Raji (cell line): Measurements from ENCODE around the gene HVCN1.

Experiments used
- POLR2A ChIP-seq: IDR thresholded peaks from 2 replicates; pipeline ENCODE4 v1.6.1; 2011; ENCODE audit warnings: low read depth, low read length, control low read depth; ENCODE audit not compliant: insufficient read depth

The HVCN1 gene

DNA sequence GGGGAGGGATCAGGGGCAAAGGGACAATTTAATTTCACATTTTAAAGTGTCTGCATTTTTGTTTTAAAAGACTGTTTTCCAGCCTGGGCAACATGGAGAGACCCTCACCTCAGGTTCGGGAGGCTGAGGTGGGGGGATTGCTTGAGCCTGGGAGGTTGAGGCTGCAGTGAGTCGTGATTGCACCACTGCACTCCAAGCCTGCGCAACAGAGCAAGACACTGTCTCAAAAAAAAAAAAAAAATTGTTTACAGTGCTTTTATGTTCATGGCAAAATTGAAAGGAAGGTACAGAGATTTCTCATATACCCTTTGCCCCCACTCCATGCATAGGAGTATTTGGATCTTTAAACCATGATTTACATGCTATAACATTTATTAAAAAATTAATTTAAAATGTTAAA lies 16.4 kb upstream of the HVCN1 start:
- no peak for TF ChIP-seq POLR2A

DNA sequence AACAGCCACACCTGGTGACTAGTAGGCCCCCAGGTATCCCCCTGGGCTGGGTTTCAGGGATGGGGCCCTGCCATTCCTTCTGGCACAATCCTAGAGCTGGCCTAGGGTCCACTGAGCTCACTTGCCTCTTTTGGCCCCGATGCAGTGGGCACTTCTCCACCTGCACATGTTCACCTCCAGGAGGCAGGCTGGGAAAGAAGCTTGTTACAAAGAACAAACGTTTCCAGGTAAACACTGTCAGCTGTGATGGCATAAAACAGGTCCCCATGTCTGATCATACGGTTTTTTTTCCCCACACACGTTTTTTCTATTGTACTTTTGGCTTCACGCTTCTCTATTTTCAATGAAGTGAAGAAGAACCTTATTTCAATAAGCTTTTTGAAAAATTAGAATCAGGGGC lies 15.8 kb upstream of the HVCN1 start:
- TF ChIP-seq POLR2A: no peak

DNA sequence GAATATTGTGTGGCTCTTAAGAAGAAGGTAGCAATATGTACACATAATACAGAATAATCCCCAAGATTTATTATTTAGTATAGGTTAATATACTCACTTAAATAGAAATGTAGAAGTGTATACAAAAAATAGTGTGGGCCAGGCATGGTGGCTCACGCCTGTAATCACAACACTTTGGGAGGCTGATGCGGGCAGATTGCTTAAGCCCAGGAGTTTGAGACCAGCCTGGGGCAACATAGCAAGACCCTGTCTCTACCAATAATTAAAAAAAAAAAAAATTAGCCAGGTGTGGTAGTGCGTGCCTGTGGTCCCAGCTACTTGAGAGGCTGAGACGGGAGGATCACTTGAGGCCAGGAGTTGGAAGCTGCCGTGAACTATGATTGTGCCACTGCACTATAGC lies 15.3 kb upstream of the HVCN1 start:
- no peak for TF ChIP-seq POLR2A

DNA sequence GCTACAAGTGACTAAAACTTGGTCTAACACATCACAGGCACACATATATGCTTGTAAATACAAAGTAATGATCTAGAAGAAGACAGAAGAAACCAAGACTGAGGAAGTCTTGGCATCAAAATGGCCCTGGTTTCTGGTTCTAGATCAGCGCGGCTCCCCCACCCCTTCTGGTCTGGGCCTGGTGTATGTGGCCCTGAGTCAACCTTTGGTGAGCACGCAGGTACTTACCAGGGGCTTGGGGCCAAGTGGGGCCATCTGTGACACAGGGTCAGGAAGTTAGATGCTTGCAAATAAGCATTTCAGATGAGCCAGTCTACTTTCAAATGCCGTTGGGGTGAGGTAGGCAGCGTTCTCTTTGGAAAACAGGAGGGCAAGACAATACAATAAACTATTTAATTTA lies 13.2 kb upstream of the HVCN1 start:
- no peak for TF ChIP-seq POLR2A

DNA sequence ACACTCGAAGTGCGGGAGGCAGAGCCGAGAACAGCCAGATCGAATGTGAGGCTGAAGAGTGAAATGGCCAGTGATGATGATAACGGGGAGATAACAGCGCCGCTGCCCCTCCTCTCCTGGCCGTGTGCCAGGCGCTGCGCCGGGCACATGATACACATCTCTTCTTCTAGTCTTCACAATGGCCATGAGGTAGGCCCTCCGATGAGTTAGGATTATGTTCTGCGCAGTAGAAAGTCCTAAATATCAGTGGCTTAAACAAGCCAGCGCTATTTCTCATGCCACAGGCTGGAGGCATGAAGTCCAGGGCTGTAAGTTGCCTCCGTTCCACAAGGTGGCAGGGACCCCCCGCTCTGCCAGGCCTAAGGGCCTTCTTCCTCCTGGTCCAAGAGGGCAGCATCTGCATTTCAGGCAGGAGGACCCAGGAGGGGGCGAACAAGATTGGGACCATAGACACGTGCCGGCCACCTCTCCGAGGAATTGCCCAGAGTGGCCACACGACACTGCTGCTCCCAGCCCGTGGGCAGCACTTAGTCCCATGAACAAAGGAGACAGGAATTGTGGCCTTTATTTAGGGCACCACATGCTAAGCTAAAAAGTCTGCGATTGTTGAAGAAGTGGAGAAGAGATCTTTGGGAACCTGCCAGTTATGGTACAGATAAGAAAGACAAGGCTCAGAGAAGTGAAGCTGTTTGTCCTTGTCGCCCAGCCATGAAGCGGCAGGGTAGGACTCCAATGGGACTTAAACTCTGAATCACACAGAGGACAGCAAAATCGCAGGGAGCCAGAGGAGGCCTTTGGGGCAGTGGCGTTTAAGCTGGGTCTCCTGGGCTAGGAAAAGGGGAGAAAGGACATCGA lies 10.9 kb upstream of the HVCN1 start:
- no peak for TF ChIP-seq POLR2A

- no peak for TF ChIP-seq POLR2A
Measured at GRCh38 chr12:110698171-110698902, 9.4 kb upstream of the HVCN1 start.

- no peak for TF ChIP-seq POLR2A
Measured at GRCh38 chr12:110697236-110697635, 8.3 kb upstream of the HVCN1 start.

DNA sequence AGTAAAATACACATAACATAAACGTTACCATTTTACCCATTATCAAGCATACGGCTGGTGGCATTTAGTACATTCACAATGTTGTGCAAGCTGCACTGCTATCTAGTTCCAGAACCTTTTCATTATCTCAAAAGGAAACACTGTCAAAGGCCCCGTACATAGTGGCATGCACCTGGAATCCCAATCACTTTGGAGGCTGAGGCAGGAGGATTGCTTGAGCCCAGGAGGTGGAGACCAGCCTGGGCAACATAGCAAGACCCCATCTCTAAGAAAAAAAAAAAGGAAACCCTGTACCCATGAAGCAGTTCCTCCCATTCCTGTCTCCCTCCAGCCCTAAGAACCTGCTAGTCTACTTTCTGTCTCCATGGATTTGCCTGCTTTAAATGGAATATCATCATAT lies 7.4 kb upstream of the HVCN1 start:
- no peak for TF ChIP-seq POLR2A

DNA sequence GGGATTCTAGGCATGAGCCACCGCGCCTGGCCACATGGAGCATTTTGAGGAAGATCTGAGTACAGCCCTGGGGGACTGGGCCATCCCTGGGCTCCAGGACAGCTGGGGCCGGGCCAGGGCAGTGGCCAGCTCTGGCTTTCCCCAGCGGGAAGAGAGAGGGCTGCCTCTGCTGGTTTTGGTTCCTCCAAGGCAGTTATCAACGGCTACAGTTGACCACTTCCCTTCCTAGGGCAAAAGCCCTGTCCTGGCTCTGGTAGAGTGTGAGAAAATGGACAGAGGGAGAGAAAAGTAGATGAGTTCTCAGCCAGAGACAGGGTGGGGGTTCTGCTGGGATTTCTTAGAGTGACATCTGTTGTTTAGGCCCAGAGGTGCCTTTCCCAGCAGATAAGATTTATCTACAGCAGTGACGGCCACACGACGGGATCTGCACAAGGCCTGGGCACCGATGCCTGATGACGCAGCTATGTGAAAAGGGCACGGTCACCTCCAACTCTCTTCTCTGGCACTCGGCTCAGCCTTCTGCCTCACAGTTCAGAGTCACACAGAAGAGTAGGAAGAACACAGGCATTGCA lies 5.5 kb upstream of the HVCN1 start:
- no peak for TF ChIP-seq POLR2A

DNA sequence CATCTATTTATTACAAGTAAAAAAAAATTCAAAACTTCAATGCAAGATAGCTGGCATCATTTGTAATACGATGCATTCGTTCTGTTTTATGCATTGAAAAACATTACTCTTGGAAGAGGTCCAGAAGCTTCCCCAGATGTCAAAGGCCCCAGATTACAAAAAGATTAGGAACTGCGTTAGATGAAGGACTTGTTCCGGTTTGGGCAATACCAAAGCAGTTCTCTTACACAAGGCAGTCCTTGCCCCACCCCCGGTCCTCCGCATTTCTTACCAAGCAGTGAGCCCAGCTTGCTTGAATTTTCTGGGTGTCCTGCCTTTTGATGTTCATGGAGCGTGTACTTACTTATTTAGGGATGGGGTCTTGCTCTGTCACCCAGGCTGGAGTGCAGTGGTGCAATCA lies 4.8 kb upstream of the HVCN1 start:
- no peak for TF ChIP-seq POLR2A

- no peak for TF ChIP-seq POLR2A
Measured at GRCh38 chr12:110690127-110690430, 1.2 kb upstream of the HVCN1 start.

GRCh38 chr12:110689281-110690126 lies 589 bp upstream of the HVCN1 start:
- no peak for TF ChIP-seq POLR2A

- TF ChIP-seq POLR2A: no peak
Measured at GRCh38 chr12:110687396-110688169, 1.3 kb downstream of the HVCN1 start.

DNA sequence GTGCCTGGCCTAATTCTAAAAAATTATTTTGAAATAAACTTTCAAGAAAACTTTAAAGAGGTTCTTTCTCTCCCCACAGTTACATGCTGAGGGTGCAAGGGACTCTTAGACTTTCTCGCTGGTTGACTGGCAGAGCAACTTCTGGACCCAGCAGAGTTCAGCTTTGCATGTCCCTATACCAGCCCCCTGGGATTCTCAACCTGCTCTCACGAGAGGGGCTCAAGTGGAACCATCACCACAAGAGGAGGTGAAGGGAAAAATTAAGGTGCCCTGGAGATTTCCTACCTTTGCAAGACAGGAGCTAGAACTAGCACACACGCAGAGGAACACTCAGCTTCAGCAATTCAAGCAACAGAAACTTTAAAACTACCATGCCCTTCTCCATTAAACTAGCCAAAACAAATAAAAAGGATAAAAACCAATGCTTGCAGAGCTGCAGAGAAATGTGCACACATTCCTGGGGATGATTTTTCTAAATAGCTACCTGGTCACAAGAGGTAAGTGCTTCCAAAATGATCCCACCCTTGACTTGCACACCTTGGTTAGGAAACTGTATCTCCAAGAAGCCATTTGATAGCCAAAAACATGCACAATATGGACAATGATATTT lies 2.5 kb downstream of the HVCN1 start:
- TF ChIP-seq POLR2A: no peak
